B cell (primary cell): ENCODE measurements around the gene MNX1. TPM values are rescaled to one million over a fixed set of nuclear protein-coding genes. Genes with fewer than 3 reads are reported as not detected.

Source experiments
- ATAC-seq: fragments of 200-7000 bp; cut with Tn5 transposase; one replicate; pipeline ENCODE4 v1.10.0; 2021; ENCODE audit warnings: low read depth, mild to moderate bottlenecking, moderate number of reproducible peaks, moderate library complexity
- CTCF ChIA-PET: fragments of 350-600 bp; sonication (Branson Sonifier 250); formaldehyde crosslinking; loops from one replicate; lab custom pipeline; 2021; ENCODE audit warnings: antibody characterized with exemption, inconsistent platforms; lab: Charles Lee
- POLR2A ChIA-PET: fragments of 350-600 bp; sonication (Branson Sonifier 250); formaldehyde crosslinking; loops from one replicate; lab custom pipeline; 2021; ENCODE audit warnings: antibody characterized with exemption; lab: Charles Lee
- DNase-seq: peaks from one replicate; pipeline ENCODE4 v3.0.0; 2013
- H2AFZ ChIP-seq: 2 replicates; pipeline ENCODE4 v1.6.1; 2012; ENCODE audit warnings: mild to moderate bottlenecking, low read depth, low read length; ENCODE audit not compliant: insufficient read depth, poor library complexity, severe bottlenecking
- H3K27ac ChIP-seq, 2 donors: 1 replicate in 1 of 2; 2 replicates in 1 of 2; pipeline ENCODE4 v1.5.1; 2012 to 2013; ENCODE audit warnings: low read length in 2 of 2, mild to moderate bottlenecking in 2 of 2, moderate library complexity in 1 of 2
- H3K27me3 ChIP-seq, 4 experiments: fragments of 200-600 bp in 1 of 4; sonication (generic) in 1 of 4; replicated peaks in 1 of 4; 1 replicate in 2 of 4; 2 replicates in 2 of 4; pipeline versions ENCODE4 v1.6.1 to v1.7.0; 2013 to 2016; ENCODE audit warnings: low read length in 3 of 4, mild to moderate bottlenecking in 2 of 4, mixed read lengths in 1 of 4, moderate library complexity in 1 of 4; ENCODE audit not compliant: insufficient read depth in 4 of 4, control insufficient read depth in 3 of 4; ENCODE audit errors: control extremely low read depth in 1 of 4
- H3K36me3 ChIP-seq, 2 experiments: replicated peaks in 1 of 2; 1 replicate in 1 of 2; 2 replicates in 1 of 2; pipeline versions ENCODE4 v1.6.1 to v1.7.1; 2013; ENCODE audit warnings: low read length in 1 of 2; ENCODE audit not compliant: insufficient read depth in 2 of 2, control insufficient read depth in 1 of 2; ENCODE audit errors: control extremely low read depth in 1 of 2, extremely low read depth in 1 of 2
- H3K4me1 ChIP-seq, 2 donors: fragments of 200-600 bp in 1 of 2; sonication (generic) in 1 of 2; 1 replicate in 1 of 2; 2 replicates in 1 of 2; pipeline versions ENCODE4 v1.5.1 to v1.6.1; 2013 to 2017; ENCODE audit warnings: low read length in 2 of 2; ENCODE audit not compliant: control insufficient read depth in 2 of 2, insufficient read depth in 2 of 2
- H3K4me2 ChIP-seq: replicated peaks from 2 replicates; pipeline ENCODE3; 2012; ENCODE audit warnings: mild to moderate bottlenecking, low read depth, low read length; ENCODE audit not compliant: poor library complexity, severe bottlenecking
- H3K4me3 ChIP-seq, 5 experiments: fragments of 200-600 bp in 1 of 5; sonication (generic) in 1 of 5; 1 replicate in 3 of 5; 2 replicates in 2 of 5; pipeline versions ENCODE4 v1.5.1 to v1.7.0; 2011 to 2016; ENCODE audit warnings: low read length in 4 of 5, mild to moderate bottlenecking in 4 of 5, low read depth in 2 of 5, control low read depth in 1 of 5, moderate library complexity in 1 of 5; ENCODE audit not compliant: insufficient read depth in 1 of 5; ENCODE audit errors: control extremely low read depth in 1 of 5, extremely low read depth in 1 of 5
- H3K79me2 ChIP-seq: fragments of 200-600 bp; sonication (generic); one replicate; pipeline ENCODE4 v1.6.0; 2016; ENCODE audit warnings: low read length; ENCODE audit not compliant: control insufficient read depth, insufficient read depth
- H3K9ac ChIP-seq: fragments of 200-600 bp; sonication (generic); 2 replicates; pipeline ENCODE4 v1.6.1; 2017; ENCODE audit warnings: mild to moderate bottlenecking, low read length, moderate library complexity
- H3K9me3 ChIP-seq, 3 donors: one replicate each; pipeline versions ENCODE4 v1.6.1 to v1.7.1; 2013; ENCODE audit warnings: low read length in 2 of 3; ENCODE audit not compliant: control insufficient read depth in 2 of 3, insufficient read depth in 1 of 3; ENCODE audit errors: control extremely low read depth in 1 of 3
- H4K20me1 ChIP-seq: 2 replicates; pipeline ENCODE4 v1.6.0; 2012; ENCODE audit warnings: mild to moderate bottlenecking, low read length; ENCODE audit not compliant: insufficient read depth, control insufficient read depth, poor library complexity, severe bottlenecking
- H3K27ac Mint-ChIP-seq: one replicate; pipeline ENCODE4 v1.8.0; 2021; ENCODE audit warnings: mixed read lengths
- H3K27me3 Mint-ChIP-seq: one replicate; pipeline ENCODE4 v1.8.0; 2021; ENCODE audit warnings: mixed read lengths
- H3K4me1 Mint-ChIP-seq: one replicate; pipeline ENCODE4 v1.8.0; 2021; ENCODE audit warnings: mixed read lengths
- H3K4me3 Mint-ChIP-seq: one replicate; pipeline ENCODE4 v1.8.0; 2021; ENCODE audit warnings: mixed read lengths
- H3K9me3 Mint-ChIP-seq: one replicate; pipeline ENCODE4 v1.8.0; 2022; ENCODE audit warnings: mixed read lengths; ENCODE audit not compliant: insufficient read depth
- EZH2 ChIP-seq: IDR thresholded peaks from 2 replicates; pipeline ENCODE4 v1.6.1; 2012; ENCODE audit warnings: borderline replicate concordance, low read depth, mild to moderate bottlenecking, moderate library complexity, low read length; ENCODE audit not compliant: insufficient read depth, poor library complexity, severe bottlenecking
- WGBS: methylation state at CpG from one replicate; pipeline ENCODE4 v1.1.5; 2013; ENCODE audit warnings: missing lambda C conversion rate; ENCODE audit not compliant: insufficient coverage; 5-methylcytosine and 5-hydroxymethylcytosine counted together
- intact Hi-C: fragments of 100-400 bp; cut with micrococcal nuclease; formaldehyde crosslinking; loops from one replicate; pipeline ENCODE4 v1.10.0; 2022
- polyA plus RNA-seq: library from polyadenylated mRNA; depleted of rRNA; stranded (reverse); fragments of >200 nt; gene quantifications from 2 replicates; pipeline ENCODE4 v1.2.3, GENCODE V29; 2012
- total RNA-seq, 2 donors: library from RNA; stranded (reverse); fragments of 120-200 nt in 1 of 2; gene quantifications; 1 replicate in 1 of 2; 2 replicates in 1 of 2; pipeline versions ENCODE4 v1.2.3 to v1.2.4, GENCODE V29; 2013 to 2022
- TF ChIP-seq, protein P1 (sequence below): fragments of 200-600 bp; IDR thresholded peaks from one replicate; pipeline ENCODE4 v1.8.0; 2022; ENCODE audit warnings: antibody characterized with exemption, mild to moderate bottlenecking

Gene MNX1
- total and polyA plus RNA-seq, 2 donors (not counting 1 experiment from before 2014, with no cell fraction given): not detected

DNA sequence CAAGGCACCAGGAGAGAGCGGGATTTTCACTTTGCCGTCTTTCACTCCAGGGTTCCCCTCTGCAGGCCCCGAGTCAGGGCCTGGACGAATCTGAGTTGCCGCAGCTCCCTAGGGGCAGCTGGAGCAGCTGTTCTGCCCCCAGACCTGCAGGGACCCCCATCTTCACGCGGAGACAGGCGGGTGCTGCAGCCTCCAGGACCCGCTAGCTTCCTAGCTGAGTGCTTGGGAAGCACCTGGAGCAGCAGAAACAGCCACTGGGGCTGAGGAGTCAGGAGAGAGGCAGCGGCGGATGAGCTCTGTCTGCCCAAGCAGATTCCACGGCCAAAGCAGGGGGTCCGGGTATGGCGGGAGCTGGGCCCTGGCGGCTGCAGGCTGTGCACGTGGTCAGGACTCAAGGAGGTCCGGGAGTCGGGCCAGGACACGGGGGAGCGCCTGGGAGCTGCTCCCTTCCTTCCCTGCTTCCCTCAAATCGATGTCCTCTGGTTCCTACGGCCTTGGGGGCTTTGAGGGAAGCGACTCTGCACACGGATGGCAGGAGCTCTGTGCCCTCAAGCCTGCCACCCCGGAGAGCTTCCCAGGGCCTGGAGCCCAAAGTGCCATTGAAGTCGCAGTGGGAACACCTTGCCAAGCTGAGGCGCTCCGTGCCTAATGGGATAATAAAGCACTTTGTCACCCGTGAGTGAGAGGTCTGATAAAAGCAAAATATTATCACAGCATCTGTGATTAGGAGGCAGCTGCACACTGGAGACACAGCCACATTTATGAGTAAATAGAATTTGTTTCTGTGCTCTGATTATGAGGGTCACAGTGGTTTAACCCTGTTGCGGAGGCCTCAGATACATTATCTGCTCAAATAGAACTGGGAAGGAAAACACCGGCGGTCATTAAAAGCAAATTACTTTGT lies 17.2 kb downstream of the MNX1 start:
- WGBS: 67% methylated on average over 28 of the region's 32 CpGs
- Histone ChIP-seq H3K4me1 (no peaks in the 10 kb centered on the region), H3K9ac (no peak overlapping the region), H3K4me3 (no peak overlapping the region), H3K27ac (no peak overlapping the region), H3K27me3 (peaks cover 0 to 17% (median 14%) of the 10 kb centered on the region in 4 experiments), H2AFZ (no peak overlapping the region), H3K36me3 (no peaks in the 10 kb centered on the region), H3K79me2 (no peaks in the 10 kb centered on the region), H3K4me2 (no peak overlapping the region), H4K20me1 (no peaks in the 10 kb centered on the region), H3K9me3 (peaks cover 0 to 3% (median 0%) of the 10 kb centered on the region in 3 donors)
- ATAC-seq (no peak), DNase-seq (no peak)
- CTCF ChIA-PET: interaction anchor here (1.0 kb wide), 1 partner anchor 23 kb away, joined by 3 read pairs; no protein-coding TSS in a partner anchor
- TF ChIP-seq, protein P1, sequence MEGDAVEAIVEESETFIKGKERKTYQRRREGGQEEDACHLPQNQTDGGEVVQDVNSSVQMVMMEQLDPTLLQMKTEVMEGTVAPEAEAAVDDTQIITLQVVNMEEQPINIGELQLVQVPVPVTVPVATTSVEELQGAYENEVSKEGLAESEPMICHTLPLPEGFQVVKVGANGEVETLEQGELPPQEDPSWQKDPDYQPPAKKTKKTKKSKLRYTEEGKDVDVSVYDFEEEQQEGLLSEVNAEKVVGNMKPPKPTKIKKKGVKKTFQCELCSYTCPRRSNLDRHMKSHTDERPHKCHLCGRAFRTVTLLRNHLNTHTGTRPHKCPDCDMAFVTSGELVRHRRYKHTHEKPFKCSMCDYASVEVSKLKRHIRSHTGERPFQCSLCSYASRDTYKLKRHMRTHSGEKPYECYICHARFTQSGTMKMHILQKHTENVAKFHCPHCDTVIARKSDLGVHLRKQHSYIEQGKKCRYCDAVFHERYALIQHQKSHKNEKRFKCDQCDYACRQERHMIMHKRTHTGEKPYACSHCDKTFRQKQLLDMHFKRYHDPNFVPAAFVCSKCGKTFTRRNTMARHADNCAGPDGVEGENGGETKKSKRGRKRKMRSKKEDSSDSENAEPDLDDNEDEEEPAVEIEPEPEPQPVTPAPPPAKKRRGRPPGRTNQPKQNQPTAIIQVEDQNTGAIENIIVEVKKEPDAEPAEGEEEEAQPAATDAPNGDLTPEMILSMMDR: no peak
- no peak for TF ChIP-seq EZH2
- H3K27me3 Mint-ChIP-seq: peaks cover 47% of the 10 kb centered on the region
- no peaks in the 10 kb centered on the region for H3K4me1 Mint-ChIP-seq
- no peak overlapping the region for H3K27ac Mint-ChIP-seq
- intact Hi-C loops: no loop called here
- POLR2A ChIA-PET: no interaction called here
- no peaks in the 10 kb centered on the region for H3K9me3 Mint-ChIP-seq
- no peak overlapping the region for H3K4me3 Mint-ChIP-seq
